ENCODE results near the gene GOLGA8M.
"Not testable (repeated sequence)": the region's sequence is repeated elsewhere in the genome, so short reads cannot be mapped to it uniquely, and the experiment has no call there.

DNA sequence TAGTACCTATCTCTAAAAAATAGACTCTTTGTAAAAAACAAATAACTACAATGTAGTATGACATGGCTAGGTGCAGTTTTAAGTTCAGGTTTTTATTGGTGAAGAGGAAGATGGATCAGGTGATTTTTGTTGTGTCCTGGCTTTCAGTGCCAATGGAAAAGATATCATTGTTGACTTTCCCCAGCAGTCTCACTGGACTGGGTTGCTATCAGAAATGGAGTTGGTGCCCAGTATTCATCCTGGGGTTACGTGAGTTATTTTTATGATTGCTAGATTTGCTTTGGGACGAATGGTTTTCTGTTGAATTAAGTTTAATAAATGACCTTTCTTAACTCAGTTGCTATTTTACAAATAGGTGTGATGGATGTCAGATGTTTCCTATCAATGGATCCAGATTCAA lies 38.7 kb downstream of the GOLGA8M start:
- TF ChIP-seq POLR2AphosphoS5, POLR2A, EP300 (IDR thresholded peaks at IDR 0.05): not testable (repeated sequence)
- TF ChIP-seq, protein P1, sequence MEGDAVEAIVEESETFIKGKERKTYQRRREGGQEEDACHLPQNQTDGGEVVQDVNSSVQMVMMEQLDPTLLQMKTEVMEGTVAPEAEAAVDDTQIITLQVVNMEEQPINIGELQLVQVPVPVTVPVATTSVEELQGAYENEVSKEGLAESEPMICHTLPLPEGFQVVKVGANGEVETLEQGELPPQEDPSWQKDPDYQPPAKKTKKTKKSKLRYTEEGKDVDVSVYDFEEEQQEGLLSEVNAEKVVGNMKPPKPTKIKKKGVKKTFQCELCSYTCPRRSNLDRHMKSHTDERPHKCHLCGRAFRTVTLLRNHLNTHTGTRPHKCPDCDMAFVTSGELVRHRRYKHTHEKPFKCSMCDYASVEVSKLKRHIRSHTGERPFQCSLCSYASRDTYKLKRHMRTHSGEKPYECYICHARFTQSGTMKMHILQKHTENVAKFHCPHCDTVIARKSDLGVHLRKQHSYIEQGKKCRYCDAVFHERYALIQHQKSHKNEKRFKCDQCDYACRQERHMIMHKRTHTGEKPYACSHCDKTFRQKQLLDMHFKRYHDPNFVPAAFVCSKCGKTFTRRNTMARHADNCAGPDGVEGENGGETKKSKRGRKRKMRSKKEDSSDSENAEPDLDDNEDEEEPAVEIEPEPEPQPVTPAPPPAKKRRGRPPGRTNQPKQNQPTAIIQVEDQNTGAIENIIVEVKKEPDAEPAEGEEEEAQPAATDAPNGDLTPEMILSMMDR (IDR thresholded peaks at IDR 0.05): not testable (repeated sequence)
